SU-DHL-6 (cell line): ENCODE results near the gene CMSS1.

Experiments used
- H2AFZ ChIP-seq: fragments of 200-600 bp; sonication (generic); 2 replicates; pipeline ENCODE4 v1.6.1; 2014; ENCODE audit warnings: low read depth, mild to moderate bottlenecking, moderate library complexity, mixed read lengths, antibody characterized with exemption, low read length; ENCODE audit not compliant: severe bottlenecking
- H3F3A ChIP-seq: fragments of 200-600 bp; shearing (Covaris generic); 2 replicates; pipeline ENCODE4 v1.6.0; 2016; ENCODE audit warnings: antibody characterized with exemption, mild to moderate bottlenecking; ENCODE audit not compliant: insufficient read depth
- H3K27ac ChIP-seq: fragments of 200-600 bp; sonication (generic); 2 replicates; pipeline ENCODE4 v1.5.1; 2016; ENCODE audit warnings: low read depth, mild to moderate bottlenecking, low read length, moderate library complexity, mixed read lengths
- H3K27me3 ChIP-seq: fragments of 200-600 bp; sonication (generic), shearing (Covaris generic); 2 replicates; pipeline ENCODE4 v1.6.0; 2014; ENCODE audit warnings: mild to moderate bottlenecking, low read length
- H3K36me3 ChIP-seq: fragments of 200-600 bp; sonication (generic); 2 replicates; pipeline ENCODE4 v1.6.1; 2014; ENCODE audit warnings: mild to moderate bottlenecking, low read length, mixed read lengths
- H3K4me2 ChIP-seq: fragments of 300-600, 200-600 bp; shearing (Covaris generic), sonication (generic); 2 replicates; pipeline ENCODE4 v1.6.0; 2014; ENCODE audit warnings: low read length, low read depth, mild to moderate bottlenecking; ENCODE audit not compliant: poor library complexity, severe bottlenecking
- H3K4me3 ChIP-seq: fragments of 200-600 bp; sonication (generic); 2 replicates; pipeline ENCODE4 v1.5.1; 2014; ENCODE audit warnings: antibody characterized with exemption, low read length, mild to moderate bottlenecking, mixed read lengths; ENCODE audit not compliant: insufficient read depth, poor library complexity, severe bottlenecking
- H3K79me2 ChIP-seq: fragments of 200-600 bp; sonication (generic); 2 replicates; pipeline ENCODE4 v1.6.1; 2014; ENCODE audit warnings: mild to moderate bottlenecking, low read length, moderate library complexity; ENCODE audit not compliant: insufficient read depth
- H3K9ac ChIP-seq: fragments of 200-600 bp; sonication (generic); 2 replicates; pipeline ENCODE4 v1.7.0; 2014; ENCODE audit warnings: mild to moderate bottlenecking, low read length
- H3K9me2 ChIP-seq: fragments of 200-600 bp; sonication (generic); replicated peaks from 2 replicates; pipeline ENCODE4 v1.6.1; 2014; ENCODE audit warnings: low read length; ENCODE audit not compliant: insufficient read depth
- H3K9me3 ChIP-seq: fragments of 200-600 bp; sonication (generic); 2 replicates; pipeline ENCODE4 v1.6.1; 2014; ENCODE audit warnings: low read length, mixed read lengths; ENCODE audit not compliant: insufficient read depth
- H4K20me1 ChIP-seq: fragments of 200-600 bp; sonication (generic); 2 replicates; pipeline ENCODE4 v1.6.1; 2014; ENCODE audit warnings: low read depth, mild to moderate bottlenecking, antibody characterized with exemption, low read length, moderate library complexity, mixed read lengths
- CTCF ChIP-seq: fragments of 200-600 bp; sonication (generic); IDR thresholded peaks from one replicate; pipeline ENCODE4 v1.5.1; 2017; ENCODE audit warnings: antibody characterized with exemption, mild to moderate bottlenecking, low read length, moderate library complexity; ENCODE audit not compliant: insufficient read depth, poor library complexity, severe bottlenecking
- EZH2phosphoT487 ChIP-seq: fragments of 200-600 bp; sonication (generic), shearing (Covaris generic); conservative IDR thresholded peaks from 2 replicates; pipeline ENCODE4 v1.6.1; 2018; ENCODE audit warnings: mild to moderate bottlenecking, antibody characterized with exemption, low read length, moderate library complexity, mixed read lengths

Gene CMSS1

DNA sequence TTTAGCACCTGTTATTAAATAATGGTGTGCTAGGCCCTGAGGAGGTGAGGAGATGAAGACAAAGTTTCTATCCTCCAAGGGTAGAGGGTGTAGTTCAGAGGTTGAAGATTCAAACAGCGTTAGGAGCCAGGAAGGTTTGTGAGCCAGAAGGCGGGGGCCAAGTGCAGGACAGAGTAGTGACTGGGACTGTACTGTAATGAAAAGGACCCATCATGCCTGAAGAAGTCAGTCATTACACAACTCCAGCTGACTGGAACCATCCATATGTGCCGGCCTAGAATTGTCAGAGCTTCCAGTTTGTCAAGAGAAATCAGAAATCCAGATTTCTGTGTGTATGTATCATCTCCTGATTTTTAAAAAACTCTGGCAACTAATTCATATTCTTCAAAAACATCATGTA, 241.8 kb downstream of the CMSS1 start:
- Histone ChIP-seq H3K27me3 (no peaks in the 10 kb centered on the region), H4K20me1 (no peaks in the 10 kb centered on the region), H3K9ac (no peak overlapping the region), H3K9me2 (no peaks in the 10 kb centered on the region), H3K79me2 (no peaks in the 10 kb centered on the region), H3K4me2 (no peak overlapping the region), H3F3A (no peaks in the 10 kb centered on the region), H2AFZ (no peak overlapping the region), H3K27ac (no peak overlapping the region), H3K36me3 (no peaks in the 10 kb centered on the region), H3K9me3 (no peaks in the 10 kb centered on the region), H3K4me3 (no peak overlapping the region)
- TF ChIP-seq EZH2phosphoT487 = no peak
- no peak for TF ChIP-seq CTCF

DNA sequence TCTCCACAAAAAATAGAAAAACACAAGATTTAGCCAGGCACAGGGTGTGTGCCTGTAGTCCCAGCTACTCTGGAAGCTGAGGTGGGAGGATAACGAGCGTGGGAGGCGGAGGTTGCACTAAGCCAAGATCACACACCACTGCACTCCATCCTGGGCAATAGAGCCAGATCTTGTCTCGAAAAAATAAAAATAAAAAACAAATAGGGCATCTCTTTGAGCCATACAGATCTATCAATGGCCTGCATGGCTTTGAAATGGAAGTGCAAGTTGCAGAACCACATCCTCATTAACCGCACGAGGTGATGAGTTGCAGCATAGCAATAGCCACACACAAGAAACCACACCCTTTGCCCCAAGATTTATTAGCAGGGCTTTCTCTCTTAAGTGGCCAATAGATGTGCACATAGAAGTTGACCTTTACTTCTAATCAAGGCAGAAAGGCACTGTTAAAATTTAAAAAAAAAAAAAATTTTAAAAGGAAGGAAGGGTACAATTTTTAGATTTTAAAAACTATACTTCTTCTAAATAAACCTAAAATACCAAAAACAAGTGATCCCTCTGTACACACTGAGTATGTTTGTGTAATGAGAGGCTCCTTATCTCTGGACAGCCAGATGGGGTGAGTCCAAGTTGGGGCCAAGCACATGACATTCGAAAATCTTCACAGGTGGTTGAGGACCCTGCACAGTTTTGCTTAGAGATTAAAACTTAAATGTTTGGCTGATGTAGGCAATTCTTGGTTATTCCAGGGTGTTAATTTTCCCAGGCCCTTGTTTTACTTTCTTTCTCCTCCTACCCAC, 243.2 kb downstream of the CMSS1 start:
- no peaks in the 10 kb centered on the region for H3K9me2 ChIP-seq
- H3K36me3 ChIP-seq = no peaks in the 10 kb centered on the region
- H4K20me1 ChIP-seq = no peaks in the 10 kb centered on the region
- no peak overlapping the region for H3K4me2 ChIP-seq
- H3K27ac ChIP-seq = no peak overlapping the region
- H2AFZ ChIP-seq = no peak overlapping the region
- TF ChIP-seq EZH2phosphoT487 (no peak), CTCF (no peak)
- no peak overlapping the region for H3K4me3 ChIP-seq
- H3K9me3 ChIP-seq = no peaks in the 10 kb centered on the region
- no peak overlapping the region for H3K9ac ChIP-seq
- no peaks in the 10 kb centered on the region for H3K27me3 ChIP-seq
- H3K79me2 ChIP-seq = no peaks in the 10 kb centered on the region
- no peaks in the 10 kb centered on the region for H3F3A ChIP-seq

- Histone ChIP-seq H3K27ac (no peak overlapping the region), H3K79me2 (no peaks in the 10 kb centered on the region), H3K4me2 (no peak overlapping the region), H4K20me1 (no peaks in the 10 kb centered on the region), H3F3A (no peaks in the 10 kb centered on the region), H3K9ac (no peak overlapping the region), H3K27me3 (no peaks in the 10 kb centered on the region), H3K4me3 (no peak overlapping the region), H2AFZ (no peak overlapping the region), H3K36me3 (no peaks in the 10 kb centered on the region), H3K9me3 (no peaks in the 10 kb centered on the region), H3K9me2 (no peaks in the 10 kb centered on the region)
- TF ChIP-seq CTCF (no peak), EZH2phosphoT487 (no peak)
Measured at GRCh38 chr3:100062665-100063064, 245.0 kb downstream of the CMSS1 start.
